CD14-positive monocyte (primary cell): ENCODE results near the gene GYPB. TPM values are rescaled to one million over a fixed set of nuclear protein-coding genes. Genes with fewer than 3 reads are reported as not detected.
"Not testable (repeated sequence)": the region's sequence is repeated elsewhere in the genome, so short reads cannot be mapped to it uniquely, and the experiment has no call there.

Experiments
- DNase-seq, 3 donors: peaks; one replicate each; pipeline ENCODE4 v3.0.0-alpha.2; 2011 to 2022
- H2AFZ ChIP-seq: 2 replicates; pipeline ENCODE4 v1.6.0; 2012; ENCODE audit warnings: mild to moderate bottlenecking, low read depth, low read length, inconsistent platforms; ENCODE audit not compliant: insufficient read depth, poor library complexity, severe bottlenecking
- H3K27ac ChIP-seq, 2 donors: 1 replicate in 1 of 2; 2 replicates in 1 of 2; pipeline ENCODE4 v1.5.1; 2012 to 2013; ENCODE audit warnings: low read length in 2 of 2, control low read depth in 1 of 2, inconsistent platforms in 1 of 2, low read depth in 1 of 2, mild to moderate bottlenecking in 1 of 2
- H3K27me3 ChIP-seq, 2 donors: one replicate each; pipeline versions ENCODE4 v1.6.0 to v1.6.1; 2011 to 2013; ENCODE audit warnings: low read length in 2 of 2; ENCODE audit not compliant: control insufficient read depth in 2 of 2, insufficient read depth in 2 of 2
- H3K36me3 ChIP-seq, 2 donors: replicated peaks in 1 of 2; 1 replicate in 1 of 2; 2 replicates in 1 of 2; pipeline versions ENCODE4 v1.5.1 to v1.6.1; 2012 to 2013; ENCODE audit warnings: low read length in 2 of 2, control low read depth in 1 of 2, inconsistent platforms in 1 of 2, mild to moderate bottlenecking in 1 of 2; ENCODE audit not compliant: insufficient read depth in 2 of 2, control insufficient read depth in 1 of 2
- H3K4me1 ChIP-seq, 2 donors: 1 replicate in 1 of 2; 2 replicates in 1 of 2; pipeline versions ENCODE4 v1.5.1 to v1.6.1; 2012 to 2013; ENCODE audit warnings: low read length in 2 of 2, control low read depth in 1 of 2, inconsistent platforms in 1 of 2, mild to moderate bottlenecking in 1 of 2, moderate library complexity in 1 of 2; ENCODE audit not compliant: insufficient read depth in 2 of 2, control insufficient read depth in 1 of 2
- H3K4me2 ChIP-seq: replicated peaks from 2 replicates; pipeline ENCODE3; 2012; ENCODE audit warnings: low read length, moderate library complexity, mild to moderate bottlenecking; ENCODE audit not compliant: poor library complexity, severe bottlenecking; ENCODE audit errors: extremely low read depth
- H3K4me3 ChIP-seq, 3 experiments: fragments of 200-600 bp in 1 of 3; sonication (generic) in 1 of 3; replicated peaks in 1 of 3; 1 replicate in 2 of 3; 2 replicates in 1 of 3; pipeline ENCODE4 v1.5.1; 2011 to 2013; ENCODE audit warnings: low read length in 3 of 3, mild to moderate bottlenecking in 3 of 3, control low read depth in 2 of 3, low read depth in 2 of 3, inconsistent platforms in 1 of 3, moderate library complexity in 1 of 3
- H3K79me2 ChIP-seq: 2 replicates; pipeline ENCODE4 v1.6.0; 2012; ENCODE audit warnings: mild to moderate bottlenecking, control low read depth, inconsistent platforms, low read length, moderate library complexity; ENCODE audit not compliant: insufficient read depth
- H3K9ac ChIP-seq: 2 replicates; pipeline ENCODE4 v1.6.0; 2017; ENCODE audit warnings: low read length, mild to moderate bottlenecking; ENCODE audit not compliant: insufficient read depth, poor library complexity, severe bottlenecking
- H3K9me3 ChIP-seq, 2 donors: replicated peaks in 1 of 2; 1 replicate in 1 of 2; 2 replicates in 1 of 2; pipeline versions ENCODE4 v1.5.1 to v1.6.1; 2012 to 2013; ENCODE audit warnings: low read length in 2 of 2, control low read depth in 1 of 2; ENCODE audit not compliant: control insufficient read depth in 1 of 2, insufficient read depth in 1 of 2
- H4K20me1 ChIP-seq: 2 replicates; pipeline ENCODE4 v1.6.0; 2012; ENCODE audit warnings: mild to moderate bottlenecking, low read length, control low read depth, moderate library complexity; ENCODE audit not compliant: insufficient read depth
- H3K27ac Mint-ChIP-seq, 7 donors: one replicate each; pipeline ENCODE4 v1.8.0; 2020; ENCODE audit warnings: mild to moderate bottlenecking in 7 of 7, mixed read lengths in 7 of 7, moderate library complexity in 6 of 7, inconsistent platforms in 2 of 7
- H3K27me3 Mint-ChIP-seq, 3 donors: one replicate each; pipeline ENCODE4 v1.8.0; 2021 to 2022; ENCODE audit warnings: low read depth in 3 of 3, mild to moderate bottlenecking in 3 of 3, mixed read lengths in 3 of 3, moderate library complexity in 3 of 3, inconsistent platforms in 1 of 3
- H3K36me3 Mint-ChIP-seq, 2 donors: one replicate each; pipeline ENCODE4 v1.8.0; 2020; ENCODE audit warnings: mixed read lengths in 2 of 2, inconsistent platforms in 1 of 2, mild to moderate bottlenecking in 1 of 2
- H3K4me1 Mint-ChIP-seq: one replicate; pipeline ENCODE4 v1.8.0; 2020; ENCODE audit warnings: mild to moderate bottlenecking, mixed read lengths
- H3K4me3 Mint-ChIP-seq, 2 donors: one replicate each; pipeline ENCODE4 v1.8.0; 2020; ENCODE audit warnings: mild to moderate bottlenecking in 2 of 2, mixed read lengths in 2 of 2, moderate library complexity in 1 of 2
- H3K9me3 Mint-ChIP-seq, 7 donors: one replicate each; pipeline ENCODE4 v1.8.0; 2020 to 2022; ENCODE audit warnings: mixed read lengths in 7 of 7, mild to moderate bottlenecking in 6 of 7, moderate library complexity in 6 of 7, inconsistent platforms in 2 of 7
- WGBS: methylation state at CpG from one replicate; pipeline ENCODE4 v1.1.5; 2013; ENCODE audit warnings: missing lambda C conversion rate; ENCODE audit not compliant: insufficient coverage; 5-methylcytosine and 5-hydroxymethylcytosine counted together
- intact Hi-C, 2 donors: fragments of 100-400 bp; cut with micrococcal nuclease; formaldehyde crosslinking; loops; one replicate each; pipeline versions ENCODE4 v1.15.0 to v1.15.1; 2023
- polyA minus RNA-seq: library from RNA; depleted of rRNA, polyadenylated mRNA; stranded (reverse); fragments of >200 nt; gene quantifications from 2 replicates; pipeline ENCODE4 v1.2.3, GENCODE V29; 2012
- polyA plus RNA-seq, 3 donors: library from polyadenylated mRNA; depleted of rRNA in 1 of 3; unstranded in 2 of 3; stranded (reverse) in 1 of 3; fragments of 300-500 nt in 2 of 3; fragments of >200 nt in 1 of 3; fragmentation: Illumina TruSeq in 2 of 3; gene quantifications; 1 replicate in 2 of 3; 2 replicates in 1 of 3; pipeline ENCODE4 v1.2.3, GENCODE V29; 2012 to 2021
- total RNA-seq, 12 experiments: library from RNA in 1 of 12; stranded (reverse) in 1 of 12; fragments of 120-200 nt in 1 of 12; gene quantifications; one replicate each; pipeline ENCODE4 v1.2.4 and lab custom pipeline; 2013 to 2026; ENCODE audit warnings: mixed read lengths in 6 of 12, inconsistent platforms in 1 of 12

Gene GYPB
- not detected for total RNA-seq (2013)
- not detected for polyA plus RNA-seq
- not detected in 2 replicates for polyA minus RNA-seq
- total RNA-seq (lab: John Stamatoyannopoulos, UW), result 0 to 0.92 (median 0) reads per million in 11 experiments

DNA sequence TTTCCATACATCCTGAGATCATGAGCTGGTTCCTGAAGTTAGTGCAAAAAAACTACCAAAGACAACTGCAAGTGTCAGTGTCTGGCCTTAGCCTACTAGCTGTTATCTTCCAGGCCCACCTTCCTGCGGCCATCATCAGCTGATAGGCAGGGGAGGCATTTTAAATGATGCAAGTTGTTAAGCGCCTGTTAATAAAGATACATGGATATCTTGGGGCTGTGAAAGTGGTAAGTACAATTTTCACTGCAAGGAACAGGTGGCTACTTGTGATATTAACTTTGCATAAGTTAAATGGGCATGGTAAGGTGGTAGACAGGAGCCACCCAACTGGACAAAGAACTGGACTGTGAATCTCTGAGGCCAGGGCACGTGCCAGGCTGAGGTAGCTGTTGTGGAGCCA, at the start of gene GYPB:
Gene GYPB, minus strand, starts transcription at position 104 of the 400 bp plus-strand sequence. Its CDS starts 93 bp downstream, at position 11.
- 100% methylated on average over 1 of the region's 3 CpGs for WGBS
- H3K4me1 Mint-ChIP-seq, H3K27ac ChIP-seq, H3K9me3 ChIP-seq, H3K36me3 ChIP-seq, H3K4me2 ChIP-seq, H3K36me3 Mint-ChIP-seq, H3K79me2 ChIP-seq, H3K4me1 ChIP-seq, H3K4me3 ChIP-seq, H4K20me1 ChIP-seq, DNase-seq, H3K9me3 Mint-ChIP-seq, H3K27me3 ChIP-seq, H3K27ac Mint-ChIP-seq, H3K9ac ChIP-seq, H3K27me3 Mint-ChIP-seq, intact Hi-C loops, H2AFZ ChIP-seq, H3K4me3 Mint-ChIP-seq: not testable (repeated sequence)

DNA sequence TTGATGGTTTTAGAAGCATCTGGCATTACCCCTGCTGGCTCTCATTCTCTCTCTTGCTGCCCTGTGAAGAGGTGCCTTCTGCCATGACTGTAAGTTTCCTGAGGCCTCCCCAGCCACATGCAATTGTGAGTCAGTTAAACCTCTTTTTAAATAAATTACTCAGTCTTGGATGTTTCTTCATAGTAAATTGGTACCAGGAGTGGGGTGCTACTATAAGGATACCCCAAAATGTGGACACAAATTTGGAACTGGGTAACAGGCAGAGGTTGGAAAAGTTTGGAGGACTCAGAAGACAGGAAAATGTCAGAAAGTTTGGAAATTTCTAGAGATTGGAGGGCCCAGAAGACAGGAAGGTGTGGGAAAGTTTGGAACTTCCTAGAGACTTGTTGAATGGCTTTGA, 42.4 kb upstream of the GYPB start:
- not testable (repeated sequence) for H3K27me3 Mint-ChIP-seq

DNA sequence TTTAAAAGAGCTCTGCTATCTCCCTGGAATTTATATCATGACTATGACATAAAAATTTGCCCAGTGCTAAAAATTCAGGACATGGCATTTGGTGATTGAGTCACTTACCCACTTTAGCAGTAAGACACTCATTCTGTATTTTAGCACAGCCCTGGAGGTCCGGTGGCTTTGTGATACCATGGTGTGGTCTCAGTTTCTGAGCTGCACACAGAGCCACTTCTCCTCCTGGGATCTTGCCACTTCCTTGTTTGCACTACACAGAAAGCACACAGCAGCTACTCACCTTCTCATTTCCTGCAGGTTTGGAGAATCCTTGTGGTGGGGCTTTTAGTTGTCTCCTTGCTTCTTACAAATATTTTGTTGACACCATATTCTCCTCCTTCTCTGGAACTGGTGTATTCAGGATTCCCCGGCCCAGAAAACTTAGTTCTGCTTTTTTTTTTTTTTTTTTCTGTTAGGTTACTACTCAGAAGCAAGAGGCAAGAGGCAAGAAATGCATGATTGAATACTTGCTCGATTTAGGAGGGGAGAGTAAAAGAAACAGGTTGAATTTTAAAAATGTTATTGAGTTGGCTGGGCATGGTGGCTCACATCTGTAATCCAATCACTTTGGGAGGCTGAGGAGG, 41.2 kb upstream of the GYPB start:
- H3K79me2 ChIP-seq, H3K4me1 ChIP-seq, H3K27me3 Mint-ChIP-seq, H3K9ac ChIP-seq, H3K27ac ChIP-seq, H2AFZ ChIP-seq, H3K27me3 ChIP-seq, intact Hi-C loops, H3K36me3 Mint-ChIP-seq, H4K20me1 ChIP-seq, H3K4me2 ChIP-seq, H3K4me3 ChIP-seq, H3K9me3 ChIP-seq, H3K27ac Mint-ChIP-seq, DNase-seq, H3K36me3 ChIP-seq: not testable (repeated sequence)
- peaks cover 4 to 19% (median 14%) of the 10 kb centered on the region in 7 donors for H3K9me3 Mint-ChIP-seq
- WGBS, result no CpG with 5 or more reads among the region's 3 CpGs
- peaks cover 12% of the 10 kb centered on the region for H3K4me1 Mint-ChIP-seq
- peak overlapping the region in 1 of 2 donors; percentile 7 for H3K4me3 Mint-ChIP-seq

More for the DNA sequence above, 42.4 kb upstream of the GYPB start:
- H3K9ac ChIP-seq, H3K4me2 ChIP-seq, H3K79me2 ChIP-seq, H3K27me3 ChIP-seq, H3K27ac ChIP-seq, H2AFZ ChIP-seq, H3K27ac Mint-ChIP-seq, H4K20me1 ChIP-seq, DNase-seq, H3K4me3 Mint-ChIP-seq, H3K9me3 ChIP-seq, H3K36me3 ChIP-seq, H3K36me3 Mint-ChIP-seq, H3K4me3 ChIP-seq, H3K4me1 ChIP-seq, intact Hi-C loops: not testable (repeated sequence)
- Mint-ChIP-seq H3K9me3 (peaks cover 4 to 19% (median 13%) of the 10 kb centered on the region in 7 donors), H3K4me1 (peaks cover 12% of the 10 kb centered on the region)
